Astrocyte of the hippocampus (primary cell): ENCODE results near the gene CAP1.
"Not testable (repeated sequence)": the region's sequence is repeated elsewhere in the genome, so short reads cannot be mapped to it uniquely, and the experiment has no call there.

Experiments used
- DNase-seq: peaks from one replicate; pipeline ENCODE4 v3.0.0; 2011; ENCODE audit warnings: low read depth, low spot score

CAP1 gene

GRCh38 chr1:40040511-40041465 is at the start of gene CAP1:
Gene CAP1 (plus strand): TSS chr1:40040729. CDS start chr1:40059347, 18,618 bp downstream.
- peak; percentile 100 for DNase-seq

- no peak for DNase-seq
Measured at GRCh38 chr1:39992234-39992633, 48.3 kb upstream of the CAP1 start.

GRCh38 chr1:39992888-39993287 is 47.6 kb upstream of the CAP1 start:
- DNase-seq: no peak

GRCh38 chr1:39995973-39996393 is 44.5 kb upstream of the CAP1 start:
- no peak for DNase-seq

GRCh38 chr1:39996396-39997004 is 44.0 kb upstream of the CAP1 start:
- DNase-seq: no peak

- peak; percentile 51 for DNase-seq
Measured at GRCh38 chr1:40001456-40001855, 39.1 kb upstream of the CAP1 start.

GRCh38 chr1:40003156-40004093 is 37.1 kb upstream of the CAP1 start:
- DNase-seq: no peak

GRCh38 chr1:40004857-40005256 is 35.7 kb upstream of the CAP1 start:
- no peak for DNase-seq

- DNase-seq: not testable (repeated sequence)
Measured at GRCh38 chr1:40007481-40008034, 33.0 kb upstream of the CAP1 start.

GRCh38 chr1:40011198-40011597 is 29.3 kb upstream of the CAP1 start:
- no peak for DNase-seq

GRCh38 chr1:40014253-40014706 is 26.2 kb upstream of the CAP1 start:
- DNase-seq: no peak

- DNase-seq: peak; percentile 77
Measured at GRCh38 chr1:40014812-40015594, 25.5 kb upstream of the CAP1 start.

- DNase-seq: no peak
Measured at GRCh38 chr1:40017951-40018575, 22.5 kb upstream of the CAP1 start.

GRCh38 chr1:40020447-40021085 is 20.0 kb upstream of the CAP1 start:
- no peak for DNase-seq

GRCh38 chr1:40023379-40023944 is 17.1 kb upstream of the CAP1 start:
- DNase-seq: no peak

- no peak for DNase-seq
Measured at GRCh38 chr1:40024671-40025070, 15.9 kb upstream of the CAP1 start.

GRCh38 chr1:40027647-40028046 is 12.9 kb upstream of the CAP1 start:
- DNase-seq: no peak

GRCh38 chr1:40029608-40030007 is 10.9 kb upstream of the CAP1 start:
- DNase-seq: no peak

- DNase-seq: peak; percentile 84
Measured at GRCh38 chr1:40030528-40031135, 9.9 kb upstream of the CAP1 start.
